Loucy (cell line): ENCODE measurements around the gene APBB2.
A peak's percentile ranks its signal among the peaks of the same experiment; 100 is the strongest.

Experiments used
- H2AFZ ChIP-seq: fragments of 200-600 bp; sonication (generic); 2 replicates; pipeline ENCODE4 v1.6.0; 2016; ENCODE audit warnings: antibody characterized with exemption, mild to moderate bottlenecking, low read length, moderate library complexity
- H3F3A ChIP-seq: fragments of 200-600 bp; 2 replicates; pipeline ENCODE4 v1.6.0; 2016; ENCODE audit warnings: antibody characterized with exemption, low read depth, mild to moderate bottlenecking
- H3K27me3 ChIP-seq: fragments of 200-600 bp; sonication (generic); 2 replicates; pipeline ENCODE4 v1.6.1; 2014; ENCODE audit warnings: low read length, mild to moderate bottlenecking; ENCODE audit not compliant: insufficient read depth, poor library complexity, severe bottlenecking
- H3K36me3 ChIP-seq: fragments of 200-600 bp; sonication (generic); 2 replicates; pipeline ENCODE4 v1.6.1; 2016; ENCODE audit warnings: low read length; ENCODE audit not compliant: insufficient read depth
- H3K4me1 ChIP-seq: fragments of 200-600 bp; sonication (generic); 2 replicates; pipeline ENCODE4 v1.5.1; 2014; ENCODE audit warnings: low read length, mild to moderate bottlenecking; ENCODE audit not compliant: insufficient read depth, poor library complexity, severe bottlenecking
- H3K4me2 ChIP-seq: fragments of 200-600 bp; sonication (generic); 2 replicates; pipeline ENCODE4 v1.6.0; 2014; ENCODE audit warnings: antibody characterized with exemption, low read length, low read depth, mild to moderate bottlenecking; ENCODE audit not compliant: poor library complexity, severe bottlenecking
- H3K4me3 ChIP-seq: fragments of 200-600 bp; sonication (generic); 2 replicates; pipeline ENCODE4 v1.5.1; 2014; ENCODE audit warnings: low read length, mild to moderate bottlenecking, mixed read lengths; ENCODE audit not compliant: poor library complexity, severe bottlenecking
- H3K79me2 ChIP-seq: fragments of 200-600 bp; sonication (generic); 2 replicates; pipeline ENCODE4 v1.6.1; 2014; ENCODE audit warnings: low read length; ENCODE audit not compliant: insufficient read depth
- H3K9ac ChIP-seq: fragments of 200-600 bp; sonication (generic); 2 replicates; pipeline ENCODE4 v1.6.0; 2014; ENCODE audit warnings: mild to moderate bottlenecking, low read depth, low read length, moderate library complexity; ENCODE audit not compliant: poor library complexity, severe bottlenecking
- H3K9me2 ChIP-seq: fragments of 200-600 bp; sonication (generic); replicated peaks from 2 replicates; pipeline ENCODE4 v1.6.1; 2016; ENCODE audit warnings: low read depth, low read length, mixed read lengths
- H3K9me3 ChIP-seq: fragments of 200-600 bp; sonication (generic); 2 replicates; pipeline ENCODE4 v1.6.1; 2014; ENCODE audit warnings: mild to moderate bottlenecking, antibody characterized with exemption, low read length, low read depth; ENCODE audit not compliant: insufficient read depth
- H4K20me1 ChIP-seq: fragments of 200-600 bp; sonication (generic); 2 replicates; pipeline ENCODE4 v1.6.0; 2014; ENCODE audit warnings: antibody characterized with exemption, low read length, mild to moderate bottlenecking; ENCODE audit not compliant: insufficient read depth, poor library complexity, severe bottlenecking
- EZH2phosphoT487 ChIP-seq: fragments of 200-600 bp; IDR thresholded peaks from 2 replicates; pipeline ENCODE4 v1.6.1; 2018; ENCODE audit warnings: antibody characterized with exemption, mild to moderate bottlenecking, moderate library complexity, borderline replicate concordance
- TF ChIP-seq, protein P1 (sequence below): fragments of 200-600 bp; sonication (generic); conservative IDR thresholded peaks from 2 replicates; pipeline ENCODE4 v1.5.1; 2014; ENCODE audit warnings: mild to moderate bottlenecking, antibody characterized with exemption, low read length

Gene APBB2

DNA sequence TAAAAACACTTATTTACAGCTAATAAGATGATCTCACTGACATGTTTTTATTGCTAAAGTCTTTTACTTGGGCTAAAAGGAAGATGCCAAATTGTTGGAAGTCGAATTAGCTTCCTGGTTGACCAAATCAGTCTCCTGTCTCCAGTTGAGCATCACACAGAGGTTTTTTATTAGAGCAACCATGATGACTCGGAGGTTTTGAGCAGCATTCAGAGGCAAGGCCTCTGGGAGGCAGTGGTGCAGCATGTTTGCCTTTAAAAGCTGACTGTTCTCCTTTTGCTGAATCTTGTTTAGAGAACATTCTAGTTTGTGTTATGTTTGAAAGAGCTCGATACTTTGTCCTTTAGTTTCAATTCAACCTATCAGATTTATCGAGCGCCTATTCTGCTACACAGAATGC, 44.4 kb upstream of the APBB2 start:
- Histone ChIP-seq H3K27me3 (no peaks in the 10 kb centered on the region), H2AFZ (no peak overlapping the region), H3K9ac (no peak overlapping the region), H3K4me3 (no peak overlapping the region), H4K20me1 (no peaks in the 10 kb centered on the region), H3K4me1 (no peaks in the 10 kb centered on the region), H3K4me2 (no peak overlapping the region), H3K79me2 (no peaks in the 10 kb centered on the region), H3K9me3 (no peaks in the 10 kb centered on the region), H3K9me2 (no peaks in the 10 kb centered on the region), H3F3A (no peaks in the 10 kb centered on the region), H3K36me3 (no peaks in the 10 kb centered on the region)
- TF ChIP-seq EZH2phosphoT487 = no peak
- TF ChIP-seq, protein P1, sequence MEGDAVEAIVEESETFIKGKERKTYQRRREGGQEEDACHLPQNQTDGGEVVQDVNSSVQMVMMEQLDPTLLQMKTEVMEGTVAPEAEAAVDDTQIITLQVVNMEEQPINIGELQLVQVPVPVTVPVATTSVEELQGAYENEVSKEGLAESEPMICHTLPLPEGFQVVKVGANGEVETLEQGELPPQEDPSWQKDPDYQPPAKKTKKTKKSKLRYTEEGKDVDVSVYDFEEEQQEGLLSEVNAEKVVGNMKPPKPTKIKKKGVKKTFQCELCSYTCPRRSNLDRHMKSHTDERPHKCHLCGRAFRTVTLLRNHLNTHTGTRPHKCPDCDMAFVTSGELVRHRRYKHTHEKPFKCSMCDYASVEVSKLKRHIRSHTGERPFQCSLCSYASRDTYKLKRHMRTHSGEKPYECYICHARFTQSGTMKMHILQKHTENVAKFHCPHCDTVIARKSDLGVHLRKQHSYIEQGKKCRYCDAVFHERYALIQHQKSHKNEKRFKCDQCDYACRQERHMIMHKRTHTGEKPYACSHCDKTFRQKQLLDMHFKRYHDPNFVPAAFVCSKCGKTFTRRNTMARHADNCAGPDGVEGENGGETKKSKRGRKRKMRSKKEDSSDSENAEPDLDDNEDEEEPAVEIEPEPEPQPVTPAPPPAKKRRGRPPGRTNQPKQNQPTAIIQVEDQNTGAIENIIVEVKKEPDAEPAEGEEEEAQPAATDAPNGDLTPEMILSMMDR = peak; percentile 47

DNA sequence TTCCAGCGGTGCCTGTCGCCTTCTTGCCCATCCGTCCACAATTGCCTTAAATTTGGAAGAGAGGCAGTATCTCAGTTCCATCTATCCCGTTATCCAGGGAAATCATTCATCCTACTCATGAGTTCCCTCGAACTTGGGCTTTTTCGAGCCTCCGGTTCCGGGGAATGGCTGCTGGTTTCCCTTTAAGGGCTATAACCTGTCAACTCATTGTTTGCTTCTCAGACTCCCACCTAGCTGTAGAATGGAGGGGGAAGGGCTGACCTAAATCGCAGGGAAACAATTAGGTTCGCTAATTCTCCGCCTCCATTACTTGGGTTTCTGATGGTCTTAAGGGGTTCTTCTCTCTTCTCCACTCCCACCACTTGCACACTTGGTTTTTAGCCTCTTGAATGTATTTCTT, 43.6 kb upstream of the APBB2 start:
- H3F3A ChIP-seq = no peaks in the 10 kb centered on the region
- H3K27me3 ChIP-seq = no peaks in the 10 kb centered on the region
- H3K4me1 ChIP-seq = no peaks in the 10 kb centered on the region
- H3K9me2 ChIP-seq = no peaks in the 10 kb centered on the region
- no peak overlapping the region for H3K4me2 ChIP-seq
- H3K4me3 ChIP-seq = no peak overlapping the region
- no peak overlapping the region for H2AFZ ChIP-seq
- no peaks in the 10 kb centered on the region for H3K9me3 ChIP-seq
- H3K79me2 ChIP-seq = no peaks in the 10 kb centered on the region
- no peak overlapping the region for H3K9ac ChIP-seq
- no peaks in the 10 kb centered on the region for H4K20me1 ChIP-seq
- H3K36me3 ChIP-seq = no peaks in the 10 kb centered on the region
- no peak for TF ChIP-seq EZH2phosphoT487
- TF ChIP-seq, protein P1 = no peak

DNA sequence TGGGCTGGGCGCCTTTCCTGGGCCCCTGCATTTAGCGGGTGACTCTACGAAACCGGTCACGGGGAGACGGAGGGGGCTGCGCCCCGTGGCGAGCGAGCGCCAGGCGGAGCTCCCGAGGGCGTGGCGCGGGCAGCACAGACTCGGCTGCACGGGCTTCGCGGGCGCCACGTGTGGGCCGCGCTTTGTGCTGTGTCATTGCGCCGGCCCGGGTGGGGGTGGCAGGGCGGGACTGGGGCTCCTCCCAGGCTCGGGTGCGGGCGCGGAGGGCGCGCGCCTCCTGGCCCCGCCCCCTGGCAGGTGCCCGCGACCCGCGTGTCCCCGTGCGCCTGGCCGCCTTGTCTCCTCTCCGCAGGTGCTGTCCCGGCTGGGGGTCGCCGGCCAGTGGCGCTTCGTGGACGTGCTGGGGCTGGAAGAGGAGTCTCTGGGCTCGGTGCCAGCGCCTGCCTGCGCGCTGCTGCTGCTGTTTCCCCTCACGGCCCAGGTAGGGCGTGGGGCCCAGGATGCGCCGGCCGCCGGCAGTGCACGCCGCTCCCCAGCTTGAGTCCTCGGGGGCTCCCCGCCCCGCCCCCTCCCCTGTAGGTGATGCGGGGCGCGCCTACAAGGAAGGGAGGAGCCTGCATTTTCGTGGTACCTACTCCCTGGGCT, 43.0 kb upstream of the APBB2 start:
- no peak for TF ChIP-seq EZH2phosphoT487
- TF ChIP-seq, protein P1 = no peak
- Histone ChIP-seq H3K9ac (no peak overlapping the region), H3K36me3 (no peaks in the 10 kb centered on the region), H3K4me3 (no peak overlapping the region), H3K4me2 (no peak overlapping the region), H3K9me2 (no peaks in the 10 kb centered on the region), H3K79me2 (no peaks in the 10 kb centered on the region), H3F3A (no peaks in the 10 kb centered on the region), H3K4me1 (no peaks in the 10 kb centered on the region), H4K20me1 (no peaks in the 10 kb centered on the region), H3K27me3 (no peaks in the 10 kb centered on the region), H2AFZ (no peak overlapping the region), H3K9me3 (no peaks in the 10 kb centered on the region)
